ENCODE results near the gene LAPTM4A.

The LAPTM4A gene

GRCh38 chr2:19987936-19988335, 63.5 kb downstream of the LAPTM4A start:
- DNase-seq (ENCODE audit: low spot score), result peak; percentile 55
- TF ChIP-seq CTCF (IDR thresholded peaks at IDR 0.05; ENCODE audit: extremely low read depth, missing control alignments), result no peak

Data from GM20000 (cell line).